H1 (cell line): ENCODE results near the gene COL2A1. TPM values are rescaled to one million over a fixed set of nuclear protein-coding genes. Genes with fewer than 3 reads are reported as not detected.

ENCODE experiments used
- CTCF ChIA-PET: fragments of 300-600 bp; sonication (Branson Sonifier 250); formaldehyde crosslinking; loops from one replicate; lab custom pipeline; 2021; ENCODE audit not compliant: partially characterized antibody; lab: Charles Lee
- POLR2A ChIA-PET: fragments of 300-600 bp; sonication (Branson Sonifier 250); formaldehyde crosslinking; loops from one replicate; lab custom pipeline; 2021; ENCODE audit warnings: inconsistent platforms; ENCODE audit not compliant: partially characterized antibody; lab: Charles Lee
- DNase-seq, 2 experiments: peaks; one replicate each; pipeline versions ENCODE4 v3.0.0 to v3.0.0-alpha.2; 2010 to 2022; ENCODE audit warnings: low spot score in 2 of 2, low read depth in 1 of 2, mixed read lengths in 1 of 2
- FAIRE-seq: peaks from 2 replicates; lab custom pipeline; 2011; peaks lifted over from hg19 to GRCh38; lab: Jason Lieb, UNC
- H2AFZ ChIP-seq: 2 replicates; pipeline ENCODE4 v1.8.1; 2012; ENCODE audit warnings: low read length, inconsistent platforms
- H2AK5ac ChIP-seq: 2 replicates; pipeline ENCODE4 v1.6.1; 2013; ENCODE audit warnings: low read depth, low read length
- H2BK120ac ChIP-seq: replicated peaks from 2 replicates; pipeline ENCODE3; 2013; ENCODE audit warnings: low read depth, low read length, inconsistent platforms
- H2BK12ac ChIP-seq: 2 replicates; pipeline ENCODE4 v1.6.1; 2013; ENCODE audit warnings: low read depth, low read length
- H2BK15ac ChIP-seq: 2 replicates; pipeline ENCODE4 v1.6.1; 2013; ENCODE audit warnings: low read length
- H2BK20ac ChIP-seq: 2 replicates; pipeline ENCODE4 v1.6.1; 2013; ENCODE audit warnings: low read length
- H2BK5ac ChIP-seq: 2 replicates; pipeline ENCODE4 v1.6.1; 2013; ENCODE audit warnings: low read depth, low read length
- H3K14ac ChIP-seq: 2 replicates; pipeline ENCODE4 v1.6.1; 2013; ENCODE audit warnings: inconsistent platforms; ENCODE audit not compliant: insufficient read length
- H3K18ac ChIP-seq: 2 replicates; pipeline ENCODE4 v1.6.1; 2013; ENCODE audit warnings: low read length; ENCODE audit errors: extremely low read depth
- H3K23ac ChIP-seq: 2 replicates; pipeline ENCODE4 v1.6.1; 2013; ENCODE audit warnings: inconsistent platforms; ENCODE audit not compliant: insufficient read length
- H3K23me2 ChIP-seq: 2 replicates; pipeline ENCODE4 v1.6.1; 2013; ENCODE audit warnings: low read depth, low read length
- H3K27ac ChIP-seq: 2 replicates; pipeline ENCODE4 v1.6.1; 2011; ENCODE audit warnings: low read depth, low read length, inconsistent platforms
- H3K27me3 ChIP-seq, 4 experiments: replicated peaks in 1 of 4; 1 replicate in 1 of 4; 2 replicates in 3 of 4; pipeline versions ENCODE4 v1.6.1 to v1.8.1; 2011 to 2013; ENCODE audit warnings: low read length in 3 of 4, mild to moderate bottlenecking in 3 of 4, inconsistent platforms in 2 of 4, mixed read lengths in 2 of 4, moderate library complexity in 1 of 4; ENCODE audit not compliant: control insufficient read depth in 3 of 4, insufficient read depth in 3 of 4; ENCODE audit errors: extremely low read depth in 1 of 4
- H3K36me3 ChIP-seq, 4 experiments: 2 replicates each; pipeline versions ENCODE4 v1.6.1 to v1.8.1; 2011 to 2013; ENCODE audit warnings: mild to moderate bottlenecking in 4 of 4, low read length in 3 of 4, moderate library complexity in 2 of 4, control low read depth in 1 of 4, inconsistent platforms in 1 of 4; ENCODE audit not compliant: insufficient read depth in 4 of 4, control insufficient read depth in 2 of 4
- H3K4ac ChIP-seq: replicated peaks from 2 replicates; pipeline ENCODE3; 2013; ENCODE audit warnings: low read length, low read depth, mixed read lengths, inconsistent platforms; ENCODE audit not compliant: insufficient read length
- H3K4me1 ChIP-seq, 4 experiments: replicated peaks in 1 of 4; 1 replicate in 1 of 4; 2 replicates in 3 of 4; pipeline versions ENCODE4 v1.6.1 to v1.8.1; 2011 to 2013; ENCODE audit warnings: low read length in 3 of 4, inconsistent platforms in 2 of 4, mixed read lengths in 1 of 4; ENCODE audit not compliant: insufficient read depth in 4 of 4, control insufficient read depth in 3 of 4
- H3K4me2 ChIP-seq, 2 experiments: 2 replicates each; pipeline versions ENCODE4 v1.6.1 to v1.8.1; 2011 to 2013; ENCODE audit warnings: low read depth in 2 of 2, low read length in 2 of 2, control low read depth in 1 of 2, inconsistent platforms in 1 of 2, mild to moderate bottlenecking in 1 of 2; ENCODE audit not compliant: insufficient read depth in 1 of 2
- H3K4me3 ChIP-seq, 4 experiments: fragments of 200-600, 300-600 bp in 1 of 4; sonication (generic), shearing (Covaris generic), sonication (Bioruptor Twin) in 1 of 4; 2 replicates each; pipeline versions ENCODE4 v1.5.1 to v1.8.1; 2011 to 2016; ENCODE audit warnings: low read length in 4 of 4, low read depth in 3 of 4, control low read depth in 2 of 4, inconsistent platforms in 2 of 4, mild to moderate bottlenecking in 2 of 4, mixed read lengths in 1 of 4, moderate library complexity in 1 of 4; ENCODE audit not compliant: insufficient read depth in 2 of 4; ENCODE audit errors: extremely low read depth in 1 of 4
- H3K56ac ChIP-seq: replicated peaks from 2 replicates; pipeline ENCODE3; 2013; ENCODE audit warnings: low read depth, mild to moderate bottlenecking, mixed read lengths, low read length, inconsistent platforms; ENCODE audit not compliant: insufficient read length
- H3K79me1 ChIP-seq: 2 replicates; pipeline ENCODE4 v1.6.1; 2013; ENCODE audit warnings: low read depth, low read length, control low read depth
- H3K79me2 ChIP-seq, 2 experiments: 2 replicates each; pipeline versions ENCODE4 v1.6.1 to v1.8.1; 2012 to 2013; ENCODE audit warnings: low read length in 2 of 2, mild to moderate bottlenecking in 2 of 2, inconsistent platforms in 1 of 2; ENCODE audit not compliant: insufficient read depth in 2 of 2, control insufficient read depth in 1 of 2
- H3K9ac ChIP-seq, 4 experiments: replicated peaks in 1 of 4; 1 replicate in 1 of 4; 2 replicates in 3 of 4; pipeline versions ENCODE4 v1.6.1 to v1.8.1; 2011 to 2013; ENCODE audit warnings: low read depth in 3 of 4, low read length in 3 of 4, control low read depth in 2 of 4, mild to moderate bottlenecking in 2 of 4, moderate library complexity in 2 of 4, inconsistent platforms in 1 of 4; ENCODE audit errors: extremely low read depth in 1 of 4
- H3K9me3 ChIP-seq, 2 experiments: 2 replicates each; pipeline versions ENCODE4 v1.6.1 to v1.8.1; 2012 to 2013; ENCODE audit warnings: mild to moderate bottlenecking in 2 of 2, moderate library complexity in 2 of 2, control low read depth in 1 of 2, inconsistent platforms in 1 of 2, low read depth in 1 of 2, low read length in 1 of 2, mixed read lengths in 1 of 2; ENCODE audit not compliant: insufficient read depth in 2 of 2
- H4K20me1 ChIP-seq, 2 experiments: replicated peaks in 1 of 2; 2 replicates each; pipeline versions ENCODE3 to v1.8.1; 2011 to 2013; ENCODE audit warnings: inconsistent platforms in 2 of 2, low read length in 2 of 2, mild to moderate bottlenecking in 1 of 2; ENCODE audit not compliant: insufficient read depth in 2 of 2, control insufficient read depth in 1 of 2
- H4K5ac ChIP-seq: 2 replicates; pipeline ENCODE4 v1.6.1; 2013; ENCODE audit warnings: low read length, low read depth, mixed read lengths, inconsistent platforms; ENCODE audit not compliant: insufficient read length
- H4K8ac ChIP-seq: 2 replicates; pipeline ENCODE4 v1.8.0; 2013; ENCODE audit warnings: mild to moderate bottlenecking, moderate library complexity, low read length, inconsistent platforms; ENCODE audit not compliant: insufficient read depth; ENCODE audit errors: extremely low read depth
- H4K91ac ChIP-seq: replicated peaks from 2 replicates; pipeline ENCODE3; 2013; ENCODE audit warnings: low read length, mixed read lengths, inconsistent platforms; ENCODE audit not compliant: insufficient read length
- WGBS, 2 experiments: shearing (Covaris generic) in 1 of 2; methylation state at CpG; one replicate each; pipeline versions ENCODE4 v1.1.6 to v1.1.7; 2013 to 2015; ENCODE audit warnings: low lambda C conversion rate in 2 of 2, mixed read lengths in 2 of 2, inconsistent platforms in 1 of 2, low coverage in 1 of 2, missing lambda C conversion rate in 1 of 2; ENCODE audit not compliant: insufficient replicate concordance in 2 of 2, insufficient coverage in 1 of 2, insufficient read length in 1 of 2; ENCODE audit errors: extremely low coverage in 1 of 2, missing lambda C conversion rate in 1 of 2; 5-methylcytosine and 5-hydroxymethylcytosine counted together
- polyA plus RNA-seq, 7 experiments: library from polyadenylated mRNA; depleted of rRNA in 3 of 7; stranded (reverse) in 5 of 7; unstranded in 2 of 7; fragments of >200 nt in 5 of 7; fragments of 200-250 nt in 2 of 7; gene quantifications; 1 replicate in 5 of 7; 2 replicates in 1 of 7; 4 replicates in 1 of 7; pipeline versions ENCODE4 v1.2.1 to v1.2.3, GENCODE V29; 2011 to 2013; ENCODE audit warnings: missing spikeins in 2 of 7, mixed read lengths in 2 of 7
- total RNA-seq: library from RNA; stranded (reverse); fragmentation: NEBNext Ultra II Directional; extraction: Animal tissue kit (Norgen Biotek cat#: 25700); gene quantifications from 2 replicates; pipeline ENCODE4 v1.2.1, GENCODE V29; 2021

COL2A1 gene
- total and polyA plus RNA-seq, 2 of the 8 experiments (the other 6 are each of a cell fraction or from before 2014, with no cell fraction given): 4.2 to 14.6 TPM

GRCh38 chr12:48022180-48022521, 17.9 kb upstream of the COL2A1 start:
- H3K79me2 ChIP-seq: no peaks in the 10 kb centered on the region
- no peak for FAIRE-seq

More at GRCh38 chr12:48022180-48022521, 17.9 kb upstream of the COL2A1 start:
- Histone ChIP-seq H3K4me2 (no peak overlapping the region), H2BK12ac (no peak overlapping the region), H3K23ac (no peak overlapping the region), H3K36me3 (no peaks in the 10 kb centered on the region), H4K91ac (no peak overlapping the region), H3K4me3 (no peak overlapping the region), H2AFZ (no peak overlapping the region), H3K9me3 (no peaks in the 10 kb centered on the region), H3K4ac (no peak overlapping the region), H3K27ac (no peak overlapping the region), H2BK5ac (no peak overlapping the region), H3K9ac (no peak overlapping the region), H2BK15ac (no peak overlapping the region), H3K14ac (no peak overlapping the region), H2BK120ac (no peak overlapping the region), H3K18ac (no peak overlapping the region), H4K5ac (no peak overlapping the region), H3K79me1 (no peaks in the 10 kb centered on the region), H3K23me2 (no peaks in the 10 kb centered on the region), H4K8ac (no peak overlapping the region), H3K27me3 (peaks cover 85 to 97% (median 97%) of the 10 kb centered on the region in 4 experiments), H2AK5ac (no peak overlapping the region), H3K4me1 (peaks cover 6 to 9% (median 7%) of the 10 kb centered on the region in 4 experiments), H3K56ac (no peak overlapping the region), H2BK20ac (no peak overlapping the region), H4K20me1 (peaks cover 11 to 14% of the 10 kb centered on the region in 2 experiments)
- 40% methylated on average over 3 of the region's 3 CpGs; no CpG with 5 or more reads in 1 of the 2 experiments for WGBS, 2 experiments
- ChIA-PET POLR2A (interaction anchor here (0.6 to 1.9 kb wide), 8 partner anchors 8 to 33 kb away, joined by 3 to 7 read pairs (median 3); no protein-coding TSS in a partner anchor), CTCF (interaction anchor here (0.6 to 3.0 kb wide), 10 partner anchors 9 to 175 kb away, joined by 3 to 13 read pairs (median 5); no protein-coding TSS in a partner anchor)
- no peak for DNase-seq
